Measurements from ENCODE around the gene RIC8B.

RIC8B gene

GRCh38 chr12:106753526-106753925 is 21.0 kb upstream of the RIC8B start:
- no peak for TF ChIP-seq CTCF (IDR thresholded peaks at IDR 0.05; ENCODE audit: borderline replicate concordance, extremely low read depth, low read length, poor library complexity, severe bottlenecking)
- no peak for TF ChIP-seq EZH2 (IDR thresholded peaks at IDR 0.05; ENCODE audit: borderline replicate concordance, low read depth, low read length, severe bottlenecking)
- no peak overlapping the region for H3K4me2 ChIP-seq (ENCODE audit: insufficient read depth, low read length)
- H3K4me3 ChIP-seq (ENCODE audit: low read depth in 1 of 2, low read length in 2 of 2) = no peak overlapping the region
- H2AFZ ChIP-seq (ENCODE audit: low read depth, low read length) = no peak overlapping the region
- no peaks in the 10 kb centered on the region for H3K4me1 ChIP-seq (ENCODE audit: insufficient read depth, low read length)
- H3K9ac ChIP-seq (ENCODE audit: low read depth, low read length) = no peak overlapping the region
- 0 out of 3 replicates have a peak, but pooled peaks have one; percentile 12 for ATAC-seq (ENCODE audit: insufficient read depth, low read depth)
- no peaks in the 10 kb centered on the region for H3K9me3 ChIP-seq (ENCODE audit: insufficient read depth, low read length, severe bottlenecking)
- H3K27me3 ChIP-seq (ENCODE audit: insufficient read depth, low read length, poor library complexity) = no peaks in the 10 kb centered on the region
- no peaks in the 10 kb centered on the region for H4K20me1 ChIP-seq (ENCODE audit: insufficient read depth, low read length)
- no peaks in the 10 kb centered on the region for H3K79me2 ChIP-seq (ENCODE audit: insufficient read depth, low read length)
- DNase-seq = no peak
- no peaks in the 10 kb centered on the region for H3K36me3 ChIP-seq (ENCODE audit: insufficient read depth, low read length)
- no peak overlapping the region for H3K27ac ChIP-seq (ENCODE audit: low read length)

GRCh38 chr12:106754331-106754730 is 20.2 kb upstream of the RIC8B start:
- no peaks in the 10 kb centered on the region for H4K20me1 ChIP-seq (ENCODE audit: insufficient read depth, low read length)
- H3K4me3 ChIP-seq (ENCODE audit: low read depth in 1 of 2, low read length in 2 of 2) = no peak overlapping the region
- no peaks in the 10 kb centered on the region for H3K79me2 ChIP-seq (ENCODE audit: insufficient read depth, low read length)
- no peak overlapping the region for H3K9ac ChIP-seq (ENCODE audit: low read depth, low read length)
- no peaks in the 10 kb centered on the region for H3K36me3 ChIP-seq (ENCODE audit: insufficient read depth, low read length)
- no peak overlapping the region for H3K27ac ChIP-seq (ENCODE audit: low read length)
- no peak overlapping the region for H3K4me2 ChIP-seq (ENCODE audit: insufficient read depth, low read length)
- H3K9me3 ChIP-seq (ENCODE audit: insufficient read depth, low read length, severe bottlenecking) = no peaks in the 10 kb centered on the region
- ATAC-seq (ENCODE audit: insufficient read depth, low read depth) = no peak
- H2AFZ ChIP-seq (ENCODE audit: low read depth, low read length) = no peak overlapping the region
- no peak for DNase-seq
- TF ChIP-seq CTCF (IDR thresholded peaks at IDR 0.05; ENCODE audit: borderline replicate concordance, extremely low read depth, low read length, poor library complexity, severe bottlenecking) (no peak), EZH2 (IDR thresholded peaks at IDR 0.05; ENCODE audit: borderline replicate concordance, low read depth, low read length, severe bottlenecking) (no peak)
- H3K27me3 ChIP-seq (ENCODE audit: insufficient read depth, low read length, poor library complexity) = no peaks in the 10 kb centered on the region
- peaks cover 6% of the 10 kb centered on the region for H3K4me1 ChIP-seq (ENCODE audit: insufficient read depth, low read length)

GRCh38 chr12:106757623-106758348 is 16.7 kb upstream of the RIC8B start:
- ATAC-seq (ENCODE audit: insufficient read depth, low read depth) = no peak
- no peak for DNase-seq
- H3K4me1 ChIP-seq (ENCODE audit: insufficient read depth, low read length) = peaks cover 22% of the 10 kb centered on the region
- H3K4me3 ChIP-seq (ENCODE audit: low read depth in 1 of 2, low read length in 2 of 2) = no peak overlapping the region
- no peak for TF ChIP-seq CTCF (IDR thresholded peaks at IDR 0.05; ENCODE audit: borderline replicate concordance, extremely low read depth, low read length, poor library complexity, severe bottlenecking)
- TF ChIP-seq EZH2 (IDR thresholded peaks at IDR 0.05; ENCODE audit: borderline replicate concordance, low read depth, low read length, severe bottlenecking) = no peak
- H3K9me3 ChIP-seq (ENCODE audit: insufficient read depth, low read length, severe bottlenecking) = no peaks in the 10 kb centered on the region
- no peaks in the 10 kb centered on the region for H3K79me2 ChIP-seq (ENCODE audit: insufficient read depth, low read length)
- H2AFZ ChIP-seq (ENCODE audit: low read depth, low read length) = no peak overlapping the region
- H4K20me1 ChIP-seq (ENCODE audit: insufficient read depth, low read length) = no peaks in the 10 kb centered on the region
- no peak overlapping the region for H3K4me2 ChIP-seq (ENCODE audit: insufficient read depth, low read length)
- H3K27me3 ChIP-seq (ENCODE audit: insufficient read depth, low read length, poor library complexity) = no peaks in the 10 kb centered on the region
- H3K36me3 ChIP-seq (ENCODE audit: insufficient read depth, low read length) = no peaks in the 10 kb centered on the region
- no peak overlapping the region for H3K9ac ChIP-seq (ENCODE audit: low read depth, low read length)
- no peak overlapping the region for H3K27ac ChIP-seq (ENCODE audit: low read length)
